Measurements from ENCODE around the gene TDRD10.
"Not testable (repeated sequence)": the region's sequence is repeated elsewhere in the genome, so short reads cannot be mapped to it uniquely, and the experiment has no call there.

The TDRD10 gene

DNA sequence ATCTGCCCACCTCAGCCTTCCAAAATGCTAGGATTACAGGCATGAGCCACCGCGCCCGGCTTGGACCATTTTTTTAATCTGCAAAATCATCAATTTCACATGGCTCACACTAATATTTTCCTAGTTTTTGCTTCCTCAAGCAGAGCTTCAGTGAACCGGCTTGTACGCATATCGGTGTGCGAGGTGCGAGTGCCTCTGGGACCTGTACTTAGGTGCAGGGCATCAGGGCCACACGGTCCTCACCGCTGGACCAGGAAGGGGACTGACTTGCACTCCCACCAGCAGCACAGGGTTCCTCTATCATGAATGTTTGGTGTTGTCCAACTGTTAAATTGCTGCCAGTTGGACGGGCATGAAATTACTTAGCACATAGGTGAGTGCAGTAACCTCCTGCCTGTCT is 15.6 kb downstream of the TDRD10 start:
- no peak for DNase-seq

DNA sequence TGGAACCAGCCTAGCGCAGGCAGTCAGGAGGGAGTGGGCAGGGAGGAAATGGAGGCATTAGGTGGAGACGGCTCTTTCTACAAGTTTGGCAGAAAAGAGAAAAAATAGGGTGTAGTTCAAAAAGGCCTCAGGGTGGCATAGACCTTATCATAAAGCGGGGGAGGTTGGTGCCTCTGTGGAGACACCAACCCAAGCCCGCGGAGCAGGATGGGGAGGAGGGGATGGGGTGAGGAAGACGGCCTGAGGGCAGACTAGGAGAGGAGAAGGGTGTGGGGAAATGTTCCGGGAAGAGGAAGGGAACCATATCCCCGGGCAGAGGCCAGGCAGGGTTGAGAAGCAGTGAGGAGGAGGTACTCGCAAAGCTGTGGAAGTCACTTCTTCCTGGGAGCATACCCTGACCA is 17.6 kb downstream of the TDRD10 start:
- no peak for DNase-seq

DNA sequence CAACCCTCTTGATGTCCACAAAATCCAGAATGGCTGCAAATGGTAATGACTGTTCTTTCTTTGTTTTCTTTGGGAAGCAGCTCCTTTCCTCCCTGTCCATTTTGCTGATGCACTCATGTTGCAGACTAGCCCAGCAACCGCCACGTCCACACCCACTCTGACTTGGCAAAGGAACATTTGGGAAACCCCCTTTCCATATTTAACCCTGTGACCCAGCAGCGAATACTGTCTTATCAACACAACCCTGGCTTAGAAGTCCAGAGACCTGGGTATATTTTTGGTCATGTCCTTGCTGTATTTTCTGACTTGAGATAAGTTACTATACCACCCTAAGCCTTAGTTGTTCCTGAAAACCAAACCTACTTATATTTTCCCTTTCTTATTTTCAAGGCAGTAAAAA is 18.3 kb downstream of the TDRD10 start:
- DNase-seq = no peak

DNA sequence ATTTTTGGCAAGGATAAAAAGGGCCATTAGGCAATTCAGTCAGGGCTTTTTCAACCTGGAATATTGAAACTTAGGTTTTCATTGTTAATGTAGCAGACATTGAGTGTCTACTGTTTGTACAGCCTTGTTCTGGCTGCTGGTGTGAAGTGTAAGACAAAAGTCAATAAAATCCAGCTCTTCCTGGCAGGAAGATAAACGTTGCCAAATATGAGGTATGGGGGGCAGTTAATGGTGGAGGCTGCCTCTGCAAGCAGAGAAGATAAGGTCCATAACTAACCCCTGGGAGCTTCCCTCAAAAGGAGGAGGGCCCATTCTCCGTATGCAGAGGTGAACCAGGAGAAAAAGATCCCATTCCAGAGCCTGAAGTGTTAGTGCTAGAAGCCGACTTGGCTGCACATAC is 19.7 kb downstream of the TDRD10 start:
- DNase-seq = no peak

DNA sequence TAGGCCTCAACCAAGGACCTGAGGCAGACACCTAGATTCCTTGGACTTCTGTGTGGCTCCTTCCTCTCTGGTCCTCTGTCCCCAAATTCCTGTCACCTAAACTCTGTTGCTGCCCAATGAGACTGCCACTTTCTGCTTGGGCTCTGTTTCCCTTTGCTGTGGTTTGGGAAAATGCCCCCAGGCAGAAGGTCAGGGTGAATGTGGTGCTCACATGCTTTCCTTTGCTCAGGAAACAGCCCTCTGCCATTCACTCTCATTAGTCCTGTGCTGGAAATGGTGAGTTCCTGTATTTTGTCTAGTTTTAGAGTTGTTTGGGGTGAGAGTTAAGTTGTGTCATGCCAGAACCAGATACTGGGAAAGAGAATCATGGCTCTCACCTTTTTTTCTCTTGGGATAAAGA is 22.9 kb downstream of the TDRD10 start:
- DNase-seq = no peak

DNA sequence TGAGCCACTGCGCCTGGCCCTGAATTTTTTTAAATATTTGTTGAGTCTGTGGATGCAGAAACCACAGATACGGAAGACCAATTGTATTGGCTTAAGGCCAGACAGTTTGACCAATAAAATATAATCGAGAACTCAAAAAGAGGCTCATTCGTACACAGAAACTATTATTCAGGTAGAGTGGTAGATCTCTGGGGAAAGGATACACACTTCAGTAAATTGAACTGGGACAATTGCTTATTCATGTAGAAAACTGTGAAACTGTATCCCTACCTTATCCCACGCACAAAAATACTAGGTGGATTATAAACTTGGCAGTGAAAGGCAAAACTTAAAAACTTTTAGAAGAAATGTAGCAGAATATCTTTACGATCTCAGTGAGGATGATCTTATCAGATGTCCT is 25.2 kb downstream of the TDRD10 start:
- no peak for DNase-seq

DNA sequence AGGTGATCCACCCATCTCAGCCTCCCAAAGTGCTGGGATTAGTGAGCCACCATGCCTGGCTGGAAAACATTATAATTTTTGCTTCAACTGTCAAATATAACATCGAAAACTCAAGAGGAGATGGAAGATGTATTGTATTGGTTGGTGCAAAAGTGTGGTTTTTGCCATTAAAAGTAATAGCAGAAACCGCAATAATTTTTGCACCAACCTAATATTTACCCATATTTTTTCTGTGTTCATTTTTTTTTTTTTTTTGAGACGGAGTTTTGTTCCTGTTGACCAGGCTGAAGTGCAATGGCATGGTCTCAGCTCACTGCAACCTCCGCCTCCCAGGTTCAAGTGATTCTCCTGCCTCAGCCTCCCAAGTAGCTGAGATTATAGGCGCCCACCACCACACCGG is 27.3 kb downstream of the TDRD10 start:
- DNase-seq = no peak

DNA sequence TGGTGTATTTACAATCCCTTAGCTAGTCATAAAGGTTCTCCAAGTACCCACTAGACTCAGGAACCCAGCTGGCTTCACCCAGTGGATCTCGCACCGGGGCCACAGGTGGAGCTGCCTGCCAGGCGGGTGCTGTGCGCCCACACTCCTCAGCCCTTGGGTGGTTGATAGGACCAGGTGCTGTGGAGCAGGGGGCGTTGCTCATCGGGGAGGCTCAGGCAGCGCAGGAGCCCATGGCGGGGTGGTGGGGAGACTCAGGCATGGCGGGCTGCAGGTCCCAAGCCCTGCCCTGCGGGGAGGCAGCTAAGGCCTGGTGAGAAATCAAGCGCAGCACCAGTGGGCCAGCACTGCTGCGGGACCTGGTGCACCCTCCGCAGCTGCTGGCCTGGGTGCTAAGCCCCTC is 29.9 kb downstream of the TDRD10 start:
- DNase-seq = not testable (repeated sequence)

DNA sequence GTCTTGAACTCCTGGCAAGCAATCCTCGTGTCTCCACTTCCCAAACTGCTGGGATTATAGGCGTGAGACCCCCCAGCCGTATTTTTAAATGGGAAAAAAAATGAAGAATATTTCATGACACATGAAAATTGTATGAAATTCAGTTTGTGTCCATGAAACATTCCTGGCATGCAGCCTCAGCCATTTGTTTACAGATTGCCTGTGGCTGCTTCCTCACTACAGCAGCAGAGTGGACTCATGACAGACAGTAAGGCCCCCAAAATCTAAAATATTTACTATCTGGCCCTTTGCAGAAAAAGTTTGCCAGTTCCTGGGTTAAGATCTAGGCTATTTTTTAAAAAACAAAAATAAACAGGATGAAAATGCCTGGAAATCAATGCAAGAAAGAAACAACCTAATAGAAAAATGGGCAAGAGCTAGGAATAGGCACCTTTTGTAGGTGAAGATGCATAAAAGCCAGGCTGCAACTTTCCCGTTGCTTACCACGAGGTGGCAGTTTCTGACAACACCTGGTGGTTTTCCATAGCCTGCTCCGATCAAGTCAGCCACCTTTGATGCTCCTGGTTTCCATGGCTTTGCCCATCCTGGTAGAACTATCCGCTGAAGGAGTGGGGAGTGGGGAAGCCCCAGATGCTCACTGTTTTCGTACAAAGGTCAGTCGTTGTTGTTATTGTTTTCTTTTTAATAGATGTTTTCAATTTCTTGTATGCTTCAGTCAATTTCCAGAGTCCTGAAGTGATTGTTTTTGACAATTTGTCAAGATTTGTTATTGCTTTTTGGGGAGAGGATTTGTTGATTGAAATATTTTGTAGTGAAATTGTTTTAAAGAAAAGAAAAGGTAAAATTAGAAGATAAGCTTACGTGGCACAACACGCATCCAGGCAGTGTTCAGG is 32.2 kb downstream of the TDRD10 start:
- no peak for DNase-seq

DNA sequence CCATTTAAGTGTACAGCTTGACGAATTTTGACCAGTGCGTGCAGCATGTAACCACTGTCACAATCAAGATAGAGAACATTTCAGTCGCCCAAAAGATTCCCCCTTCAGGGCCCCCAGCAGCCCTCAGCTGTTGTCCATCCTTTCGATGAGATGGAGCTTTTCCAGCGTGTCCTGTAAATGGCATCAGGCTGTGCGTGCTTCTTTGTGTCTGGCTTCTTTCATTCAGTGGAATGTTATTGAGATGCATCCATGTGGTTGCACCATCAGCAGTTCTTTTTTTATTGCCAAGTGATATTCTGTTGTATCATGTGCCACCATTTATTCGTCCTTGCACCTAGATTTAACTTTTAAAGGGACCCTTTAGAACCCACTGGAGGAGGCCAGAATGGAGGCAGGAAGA is 34.6 kb downstream of the TDRD10 start:
- no peak for DNase-seq

DNA sequence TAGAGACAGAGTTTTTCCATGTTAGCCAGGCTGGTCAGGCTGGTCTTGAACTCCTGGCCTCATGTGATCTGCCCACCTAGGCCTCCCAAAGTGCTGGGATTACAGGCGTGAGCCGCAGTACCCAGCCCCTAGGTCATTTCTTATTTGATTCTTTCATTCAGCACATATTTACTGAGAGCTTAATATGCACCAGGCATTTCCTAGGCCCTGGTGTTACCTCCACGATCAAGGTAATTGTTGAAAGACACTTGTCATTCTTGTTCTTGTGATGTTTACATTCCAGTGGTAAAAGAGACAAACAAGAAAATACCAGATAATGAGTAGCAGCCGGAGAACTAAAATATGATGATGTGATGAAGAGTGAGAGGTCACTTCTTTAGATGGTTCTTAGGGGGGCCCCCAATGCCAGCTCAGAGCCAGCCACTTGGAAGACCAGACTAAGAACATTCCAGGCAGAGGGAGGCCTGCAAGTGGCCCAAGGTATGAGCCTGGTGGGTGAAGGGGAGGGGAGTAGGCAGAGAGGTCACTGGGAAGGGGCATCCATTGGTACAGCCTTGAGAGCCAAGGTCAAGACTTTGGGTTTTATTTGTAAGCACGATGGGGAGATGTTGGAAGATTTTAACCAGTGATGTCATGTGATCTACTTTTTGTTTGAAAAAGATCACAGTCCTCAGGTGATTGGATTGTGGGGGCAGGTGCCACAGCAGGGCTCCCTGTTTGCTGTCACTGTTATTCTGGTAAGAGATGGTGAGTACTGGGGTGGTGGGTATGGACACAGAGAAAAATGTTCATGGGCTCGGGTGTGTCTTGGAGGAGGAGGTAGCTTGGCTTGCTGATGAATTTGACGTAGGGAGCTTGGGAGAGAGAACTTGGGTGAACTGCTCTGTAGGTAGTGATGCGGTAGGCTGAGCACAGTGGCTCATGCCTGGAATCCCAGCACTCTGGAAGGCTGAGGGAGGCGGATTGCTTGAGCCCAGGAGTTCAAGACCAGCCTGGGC is 37.8 kb downstream of the TDRD10 start:
- no peak for DNase-seq

DNA sequence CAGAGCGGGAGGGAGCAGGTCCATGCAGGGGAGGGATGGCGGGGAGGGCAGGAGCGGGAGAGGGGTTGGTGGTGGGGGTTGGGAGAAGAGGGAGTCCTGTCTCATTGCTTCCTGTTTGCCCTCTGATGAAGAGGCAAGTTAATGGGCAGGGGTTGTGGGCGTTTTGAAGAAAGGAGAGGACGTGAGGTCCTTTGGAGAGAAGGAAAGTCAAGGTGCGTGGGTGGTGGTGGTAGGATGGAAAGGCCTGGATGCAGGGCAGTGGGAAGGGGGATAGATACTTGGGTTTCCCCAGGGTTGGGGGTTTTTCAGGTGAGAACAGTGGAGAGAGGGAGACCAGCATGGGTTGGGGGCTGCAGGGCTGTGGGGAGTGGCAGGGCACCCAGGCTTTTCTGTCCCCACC is 39.2 kb downstream of the TDRD10 start:
- DNase-seq = no peak

DNA sequence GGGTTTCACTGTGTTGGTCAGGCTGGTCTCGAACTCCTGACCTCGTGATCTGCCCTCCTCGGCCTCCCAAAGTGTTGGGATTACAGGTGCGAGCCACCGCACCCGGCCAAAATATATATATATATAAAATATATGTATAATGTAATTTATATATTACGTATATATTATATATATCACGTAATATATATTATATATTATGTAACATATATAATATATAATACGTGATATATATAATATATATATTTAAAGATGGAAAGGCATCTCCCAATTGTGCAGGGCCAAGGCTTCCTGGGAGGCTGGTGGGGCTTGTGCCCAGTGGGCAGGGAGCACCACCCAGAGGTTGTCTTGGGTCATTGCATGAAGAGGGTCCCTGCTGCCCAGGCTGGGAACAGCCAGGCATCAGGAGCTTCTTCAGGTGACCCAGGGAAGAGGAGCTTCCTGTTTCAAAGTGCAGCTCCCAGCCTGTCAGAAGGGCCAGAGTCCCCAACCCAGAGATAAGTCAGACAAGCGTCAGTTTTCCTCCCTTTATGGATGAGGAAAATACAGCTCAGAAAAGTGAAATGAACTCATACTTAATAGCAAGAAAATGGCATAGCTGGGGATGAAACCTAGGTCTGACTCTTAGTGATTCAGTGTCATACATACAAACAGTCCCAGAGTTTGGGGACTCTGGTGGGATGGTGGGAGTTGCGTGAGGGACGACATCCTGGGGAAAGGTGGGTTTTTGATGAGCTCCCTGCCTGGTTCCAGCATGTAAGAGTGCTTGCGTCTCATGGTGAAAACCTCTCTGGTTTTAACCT is 44.4 kb downstream of the TDRD10 start:
- peak in 5 of 6 experiments; percentile 20 to 53 (median 28) for DNase-seq

DNA sequence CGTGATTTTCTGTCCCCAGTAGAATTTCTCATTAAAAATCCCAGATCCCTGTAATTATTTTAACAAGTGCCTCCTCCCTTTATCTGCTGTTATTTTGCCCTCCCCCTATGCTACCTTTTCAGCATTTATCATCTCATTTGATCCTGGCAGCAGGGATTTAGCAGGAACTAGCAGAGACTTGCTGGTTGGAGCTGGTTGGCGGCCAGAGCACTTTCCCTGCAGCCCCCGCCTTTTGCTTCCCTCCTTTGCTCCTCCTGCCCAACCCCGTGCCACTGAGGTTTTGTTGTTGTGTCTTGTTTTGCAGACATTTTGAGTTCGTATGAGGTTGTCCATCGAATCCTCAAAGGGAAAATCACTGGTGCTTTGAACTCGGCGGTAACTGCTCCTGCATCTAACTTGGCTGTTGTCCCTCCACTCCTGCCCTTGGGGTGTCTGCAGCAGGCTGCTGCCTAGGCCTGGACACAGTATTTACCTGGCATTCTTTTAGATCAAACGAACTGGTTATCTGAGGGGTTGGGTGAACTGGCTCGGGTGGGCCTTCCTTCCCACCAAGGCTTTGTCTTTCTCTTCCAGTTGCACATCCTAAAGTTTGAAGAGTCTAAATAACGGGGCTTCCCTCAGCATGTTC is 45.2 kb downstream of the TDRD10 start:
- DNase-seq = no peak

DNA sequence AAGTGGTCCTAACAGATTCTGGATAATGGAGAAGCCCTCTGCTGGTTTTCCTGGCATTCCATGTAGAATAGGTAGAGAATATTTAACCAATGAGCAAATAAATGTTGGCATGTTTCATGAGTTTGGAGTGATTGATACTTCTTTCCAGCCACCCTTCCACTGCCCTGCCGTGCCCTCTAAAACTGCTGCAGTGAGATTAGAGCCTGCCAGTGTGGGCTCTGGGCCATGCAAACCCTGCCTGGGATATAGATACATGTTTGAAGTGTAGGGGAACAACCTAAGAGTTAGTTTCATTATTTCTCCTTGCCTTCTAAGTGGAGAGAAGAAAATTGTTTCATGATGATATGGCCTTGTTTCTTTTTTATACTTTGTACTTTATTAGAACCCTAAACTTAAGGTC is 46.0 kb downstream of the TDRD10 start:
- DNase-seq = no peak

DNA sequence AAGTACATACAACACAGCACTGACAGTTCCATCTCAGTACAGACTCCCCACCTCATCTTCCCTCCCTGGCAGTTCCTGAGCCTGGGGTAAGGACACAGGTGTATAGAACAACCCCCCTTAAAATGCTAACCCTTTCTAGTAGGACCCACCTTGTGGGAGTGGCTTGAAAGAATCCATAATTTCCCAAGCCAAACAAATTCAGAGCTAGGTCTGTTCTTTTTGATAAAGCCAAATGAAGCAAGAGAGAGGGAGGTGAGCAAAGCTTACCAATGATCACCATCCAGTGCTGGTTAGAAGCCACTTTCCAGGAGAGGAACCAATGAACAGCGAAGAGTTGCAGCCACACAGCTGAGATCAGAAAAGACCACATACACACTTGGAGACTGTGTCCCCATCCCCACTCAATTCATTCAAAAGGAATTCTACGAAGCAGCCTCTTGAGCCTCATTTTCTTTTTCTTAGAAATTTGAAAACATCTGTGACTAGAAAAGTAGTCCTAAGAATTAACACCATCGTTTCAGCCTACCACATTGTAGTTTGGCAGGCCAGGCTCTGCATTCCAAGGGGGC is 47.3 kb downstream of the TDRD10 start:
- no peak for DNase-seq

DNA sequence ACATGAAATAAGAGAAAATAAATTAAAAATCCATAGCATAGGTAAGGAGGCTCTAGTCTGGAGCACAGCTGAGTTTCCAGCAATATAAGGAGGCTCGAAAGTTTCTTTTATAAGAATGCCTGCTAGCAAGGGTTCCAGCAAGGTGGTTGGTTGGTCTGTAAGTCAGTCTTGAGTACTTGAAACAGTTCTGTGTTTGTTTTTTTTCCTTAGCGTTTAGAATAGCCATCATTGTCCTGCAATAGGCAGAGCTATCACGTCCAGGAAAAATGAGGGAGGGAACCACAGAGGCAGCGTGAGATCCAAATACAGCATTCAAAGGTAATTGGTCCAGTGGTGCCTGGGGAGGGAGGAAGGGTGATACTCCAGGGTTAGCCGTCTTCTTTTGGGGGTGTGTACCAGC is 48.1 kb downstream of the TDRD10 start:
- no peak for DNase-seq

DNA sequence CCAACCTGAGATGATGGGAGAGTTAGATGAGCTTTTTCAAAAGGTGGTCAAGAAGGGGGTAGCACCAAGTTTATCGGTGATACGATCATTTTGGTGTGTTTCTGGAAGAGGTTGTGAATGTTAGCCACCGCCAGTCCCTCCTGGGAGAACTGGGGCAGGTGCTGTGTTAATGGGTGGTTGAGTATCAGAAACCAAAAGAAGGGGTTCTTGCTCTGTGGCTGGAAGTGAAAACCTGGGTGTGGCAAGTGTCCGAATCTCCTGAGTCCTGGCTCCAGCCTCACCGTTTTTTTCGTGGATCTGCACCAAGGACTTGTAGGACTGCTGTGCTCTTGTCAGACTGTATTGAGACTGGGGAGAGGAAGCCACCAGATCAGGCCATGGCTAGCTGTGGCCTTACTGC is 48.6 kb downstream of the TDRD10 start:
- no peak for DNase-seq

DNA sequence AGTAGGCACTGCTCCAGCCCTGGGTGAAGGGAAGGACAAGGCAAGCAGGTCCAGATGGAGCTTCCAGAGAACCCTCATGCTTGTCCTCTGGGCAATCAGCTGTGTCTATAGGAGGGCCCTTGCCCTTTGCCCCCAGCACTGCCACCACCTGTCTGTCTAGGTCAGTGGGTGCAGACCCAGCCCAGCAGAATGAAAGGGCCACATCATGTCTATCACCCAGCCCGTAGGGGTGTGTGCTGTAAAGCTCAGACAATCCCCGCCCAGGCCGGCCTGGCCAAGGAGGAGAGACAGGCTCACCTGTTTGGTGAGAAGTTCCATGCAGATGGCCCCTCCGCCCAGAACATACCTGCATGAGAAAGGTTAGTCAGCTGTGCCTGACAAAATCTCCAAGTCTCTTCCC is 49.5 kb downstream of the TDRD10 start:
- no peak for DNase-seq

DNA sequence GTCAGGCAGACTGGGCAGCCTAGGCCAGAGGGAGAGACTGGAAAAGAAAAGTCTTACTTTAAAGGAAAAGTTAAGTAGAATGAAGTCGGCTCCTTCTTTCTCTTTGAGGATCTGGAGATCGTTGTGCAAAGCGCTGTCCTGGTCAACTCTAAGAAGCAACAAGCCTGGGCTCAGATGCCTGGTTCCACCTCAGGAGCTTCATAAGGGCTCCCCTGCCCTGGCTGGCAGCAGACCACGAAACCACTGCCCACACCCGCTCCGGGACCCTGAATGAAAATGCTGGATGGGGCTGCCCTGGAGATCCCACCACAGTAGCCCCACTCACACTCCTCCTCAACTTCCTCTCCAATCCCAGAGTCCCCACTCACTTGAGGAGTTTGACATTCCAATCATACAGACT is 50.0 kb downstream of the TDRD10 start:
- no peak for DNase-seq

DNA sequence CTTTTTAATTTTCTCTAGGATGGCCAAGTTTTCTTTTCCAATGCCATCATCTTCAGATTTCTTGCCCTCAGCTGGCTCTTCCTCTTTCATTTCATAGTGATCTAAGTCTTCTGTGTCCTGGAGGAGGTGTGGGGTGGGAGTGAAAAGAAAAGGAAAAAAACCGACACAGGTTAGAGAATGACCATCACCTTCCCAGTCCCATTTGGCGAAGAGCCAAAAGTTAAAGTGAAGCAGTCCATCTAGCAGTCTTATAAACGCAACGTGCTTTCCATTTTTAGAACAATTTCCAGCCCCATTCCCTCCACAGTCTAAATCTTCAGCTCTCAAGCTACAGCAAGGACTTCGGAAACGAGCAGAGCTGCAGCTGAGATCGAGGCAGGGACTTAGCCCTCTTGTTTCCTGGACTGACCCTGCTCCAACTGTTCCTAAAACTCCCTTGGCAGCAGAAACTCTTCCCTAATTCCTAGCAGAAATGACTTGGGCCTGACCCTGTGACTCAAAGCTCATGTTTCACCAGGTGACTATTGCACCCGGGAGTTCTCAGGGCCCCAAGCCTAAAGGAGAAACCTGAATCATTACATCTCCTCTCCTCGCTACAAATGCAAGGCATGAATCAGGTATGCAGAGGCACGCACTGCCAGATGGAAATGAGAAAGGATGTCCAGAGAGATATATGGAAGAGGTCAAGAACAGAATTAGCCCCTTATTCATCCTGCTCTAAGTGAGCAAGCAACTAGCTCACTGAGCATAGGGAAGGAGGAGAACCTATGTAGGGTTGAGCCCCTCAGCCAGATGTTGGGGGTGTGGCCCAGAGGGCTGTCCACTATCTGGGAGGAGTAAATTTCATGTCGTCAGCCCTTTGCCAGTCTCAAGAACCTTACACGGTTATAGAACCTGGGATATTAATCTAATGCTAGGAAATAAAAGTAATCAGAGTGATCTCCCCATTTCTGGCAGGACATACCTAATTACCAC is 51.3 kb downstream of the TDRD10 start:
- no peak for DNase-seq

Measured in stimulated activated naive CD4-positive, alpha-beta T cell (primary cell).